HEK293 (cell line): ENCODE data around the gene BLACAT1.

Experiments
- CTCF ChIA-PET: fragments of 350-600 bp; formaldehyde crosslinking; extraction: SDS; loops from one replicate; lab custom pipeline; 2021; ENCODE audit warnings: antibody characterized with exemption; lab: Yijun Ruan, JAX
- POLR2A ChIA-PET: fragments of 300-600 bp; formaldehyde crosslinking; extraction: SDS; loops from one replicate; lab custom pipeline; 2020; ENCODE audit warnings: antibody characterized with exemption, inconsistent platforms; lab: Yijun Ruan, JAX
- H3K27ac ChIP-seq: fragments of 200-500 bp; sonication (Bioruptor generic); 2 replicates; pipeline ENCODE4 v1.5.1; 2014; ENCODE audit warnings: low read depth, low read length, control low read depth, inconsistent platforms; ENCODE audit errors: extremely low read depth
- H3K36me3 ChIP-seq, 2 experiments: fragments of 200-500 bp in 1 of 2; sonication (Bioruptor generic) in 1 of 2; 1 replicate in 1 of 2; 2 replicates in 1 of 2; pipeline ENCODE4 v1.5.1; 2014 to 2017; ENCODE audit warnings: inconsistent platforms in 2 of 2, low read length in 2 of 2; ENCODE audit not compliant: control insufficient read depth in 2 of 2, insufficient read depth in 1 of 2
- H3K4me1 ChIP-seq: fragments of 200-500 bp; sonication (Bioruptor generic); 2 replicates; pipeline ENCODE4 v1.5.1; 2014; ENCODE audit warnings: mild to moderate bottlenecking, low read length, inconsistent platforms; ENCODE audit not compliant: control insufficient read depth, insufficient read depth
- H3K4me3 ChIP-seq: 2 replicates; pipeline ENCODE4 v1.5.1; 2011; ENCODE audit warnings: low read depth, mild to moderate bottlenecking, control low read depth, low read length, moderate library complexity
- H3K9me3 ChIP-seq: fragments of 200-500 bp; sonication (Bioruptor generic); 2 replicates; pipeline ENCODE4 v1.5.1; 2014; ENCODE audit warnings: low read depth, low read length, inconsistent platforms; ENCODE audit not compliant: control insufficient read depth, insufficient read depth
- BCL11A ChIP-seq: fragments of 450-650 bp; formaldehyde crosslinking; IDR thresholded peaks from 2 replicates; pipeline ENCODE4 v1.5.1; 2016; ENCODE audit warnings: low read depth, missing biosample characterization, missing genetic modification characterization
- EGR2 ChIP-seq: fragments of 450-650 bp; formaldehyde crosslinking; IDR thresholded peaks from 2 replicates; pipeline ENCODE4 v1.5.1; 2016; ENCODE audit warnings: low read depth, missing biosample characterization, missing genetic modification characterization
- GLI4 ChIP-seq: fragments of 450-650 bp; formaldehyde crosslinking; IDR thresholded peaks from 2 replicates; pipeline ENCODE4 v1.5.1; 2016; ENCODE audit warnings: missing biosample characterization, missing genetic modification characterization
- GLIS1 ChIP-seq: fragments of 450-650 bp; formaldehyde crosslinking; IDR thresholded peaks from 2 replicates; pipeline ENCODE4 v1.5.1; 2016; ENCODE audit warnings: missing biosample characterization, missing genetic modification characterization
- KLF7 ChIP-seq: fragments of 450-650 bp; formaldehyde crosslinking; IDR thresholded peaks from 2 replicates; pipeline ENCODE4 v1.5.1; 2016; ENCODE audit warnings: missing biosample characterization, missing genetic modification characterization, borderline replicate concordance
- PRDM1 ChIP-seq: fragments of 450-650 bp; formaldehyde crosslinking; IDR thresholded peaks from 2 replicates; pipeline ENCODE4; 2016; ENCODE audit warnings: missing biosample characterization, missing genetic modification characterization
- SP2 ChIP-seq: fragments of 450-650 bp; formaldehyde crosslinking; IDR thresholded peaks from 2 replicates; pipeline ENCODE4 v1.5.1; 2016; ENCODE audit warnings: missing biosample characterization, missing genetic modification characterization
- ZFHX2 ChIP-seq: fragments of 450-650 bp; formaldehyde crosslinking; conservative IDR thresholded peaks from 2 replicates; pipeline ENCODE4 v1.5.1; 2016; ENCODE audit warnings: missing biosample characterization, missing genetic modification characterization
- ZFP69B ChIP-seq: fragments of 450-650 bp; formaldehyde crosslinking; IDR thresholded peaks from 2 replicates; pipeline ENCODE4 v1.5.1; 2016; ENCODE audit warnings: missing biosample characterization, missing genetic modification characterization
- ZNF223 ChIP-seq: fragments of 450-650 bp; formaldehyde crosslinking; IDR thresholded peaks from 2 replicates; pipeline ENCODE4 v1.5.1; 2016; ENCODE audit warnings: missing biosample characterization, missing genetic modification characterization
- ZNF23 ChIP-seq: fragments of 450-650 bp; formaldehyde crosslinking; IDR thresholded peaks from 2 replicates; pipeline ENCODE4 v1.5.1; 2016; ENCODE audit warnings: missing biosample characterization, missing genetic modification characterization, borderline replicate concordance
- ZNF248 ChIP-seq: fragments of 450-650 bp; formaldehyde crosslinking; IDR thresholded peaks from 2 replicates; pipeline ENCODE4 v1.5.1; 2017; ENCODE audit warnings: missing biosample characterization, missing genetic modification characterization
- ZNF324 ChIP-seq: fragments of 450-650 bp; formaldehyde crosslinking; IDR thresholded peaks from 2 replicates; pipeline ENCODE4 v1.5.1; 2016; ENCODE audit warnings: missing biosample characterization, missing genetic modification characterization
- ZNF335 ChIP-seq: fragments of 450-650 bp; formaldehyde crosslinking; conservative IDR thresholded peaks from 2 replicates; pipeline ENCODE4 v1.5.1; 2016; ENCODE audit warnings: missing biosample characterization, missing genetic modification characterization
- ZNF354C ChIP-seq: fragments of 450-650 bp; formaldehyde crosslinking; IDR thresholded peaks from 2 replicates; pipeline ENCODE4 v1.5.1; 2016; ENCODE audit warnings: missing biosample characterization, missing genetic modification characterization, low read depth, borderline replicate concordance
- ZNF366 ChIP-seq: fragments of 450-650 bp; formaldehyde crosslinking; conservative IDR thresholded peaks from 2 replicates; pipeline ENCODE4 v1.5.1; 2016; ENCODE audit warnings: missing biosample characterization, missing genetic modification characterization
- ZNF37A ChIP-seq: fragments of 450-650 bp; IDR thresholded peaks from 2 replicates; pipeline ENCODE4 v1.5.1; 2018; ENCODE audit warnings: missing biosample characterization, missing genetic modification characterization
- ZNF394 ChIP-seq: fragments of 450-650 bp; formaldehyde crosslinking; IDR thresholded peaks from 2 replicates; pipeline ENCODE4 v1.5.1; 2016; ENCODE audit warnings: missing biosample characterization, missing genetic modification characterization, mild to moderate bottlenecking, moderate library complexity, borderline replicate concordance
- ZNF544 ChIP-seq: fragments of 450-650 bp; formaldehyde crosslinking; IDR thresholded peaks from 2 replicates; pipeline ENCODE4 v1.5.0; 2017; ENCODE audit warnings: missing biosample characterization, missing genetic modification characterization
- ZNF585B ChIP-seq: fragments of 450-650 bp; formaldehyde crosslinking; IDR thresholded peaks from 2 replicates; pipeline ENCODE4 v1.5.1; 2016; ENCODE audit warnings: missing biosample characterization, missing genetic modification characterization
- ZNF658 ChIP-seq: fragments of 450-650 bp; formaldehyde crosslinking; IDR thresholded peaks from 2 replicates; pipeline ENCODE4; 2016; ENCODE audit warnings: missing biosample characterization, missing genetic modification characterization
- ZNF843 ChIP-seq: fragments of 450-650 bp; formaldehyde crosslinking; IDR thresholded peaks from 2 replicates; pipeline ENCODE4 v1.5.1; 2016; ENCODE audit warnings: missing biosample characterization, missing genetic modification characterization
- ZSCAN16 ChIP-seq: fragments of 450-650 bp; formaldehyde crosslinking; IDR thresholded peaks from 2 replicates; pipeline ENCODE4 v1.5.1; 2016; ENCODE audit warnings: missing biosample characterization, missing genetic modification characterization
- TF ChIP-seq, protein P1 (sequence below): fragments of 450-650 bp; IDR thresholded peaks from 2 replicates; pipeline ENCODE4 v1.5.1; 2018; ENCODE audit warnings: missing biosample characterization, mild to moderate bottlenecking, missing genetic modification characterization

Gene BLACAT1

DNA sequence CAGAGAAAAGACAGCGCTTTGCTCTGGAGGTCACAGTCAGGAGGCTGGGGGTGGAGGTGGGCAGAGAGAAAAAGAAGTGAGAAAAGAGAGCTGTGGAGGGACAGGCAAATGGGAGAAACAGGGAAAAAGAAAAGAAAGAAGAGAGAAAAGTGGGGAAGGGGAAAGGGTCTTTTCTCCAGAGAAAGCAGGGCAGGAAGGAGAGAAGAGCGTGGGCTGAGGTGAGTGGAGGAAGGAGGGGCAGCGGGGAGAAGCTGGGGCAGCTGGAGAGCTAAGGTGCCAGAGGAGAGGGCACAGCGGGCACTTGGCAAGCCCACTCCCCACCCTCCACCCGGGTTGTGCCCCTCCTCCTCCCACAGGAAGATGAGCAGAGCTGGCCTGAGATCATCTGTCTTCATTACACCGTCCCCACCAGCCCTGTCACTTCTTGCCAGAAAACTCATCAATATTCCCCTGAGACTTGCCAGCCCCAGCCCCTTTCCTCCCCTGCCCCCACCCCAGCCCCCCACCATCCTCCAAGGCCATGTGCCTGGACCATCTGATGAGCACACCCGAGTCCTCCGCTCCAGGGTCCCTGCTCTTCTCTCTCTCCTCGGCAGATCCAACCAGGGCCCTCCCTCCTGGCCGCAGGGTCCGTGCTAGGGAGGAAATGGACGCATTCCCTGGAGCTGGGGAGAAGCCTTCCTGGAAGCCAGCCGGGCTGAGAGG, 17.0 kb upstream of the BLACAT1 start:
- H3K9me3 ChIP-seq = no peaks in the 10 kb centered on the region
- TF ChIP-seq ZNF366 (tag by site-specific recombination) (peak; percentile 38), GLI4 (no peak), ZFHX2 (tag by site-specific recombination) (peak; percentile 9; the same call in 1 of the 2 replicates), ZNF394 (0 out of 2 replicates have a peak, but pooled peaks have one; percentile 15), PRDM1 (tag by site-specific recombination) (peak; percentile 97), ZNF658 (tag by site-specific recombination) (no peak), ZNF23 (tag by site-specific recombination) (no peak), ZNF585B (tag by site-specific recombination) (no peak), ZNF37A (tag by site-specific recombination) (no peak), SP2 (tag by site-specific recombination) (no peak)
- TF ChIP-seq, all 188 proteins: peak for 4
- ChIA-PET POLR2A (no interaction called here), CTCF (interaction anchor here (0.7 to 6.5 kb wide), 4 partner anchors 14 to 487 kb away, joined by 3 to 49 read pairs (median 4); no protein-coding TSS in a partner anchor)
- H3K4me3 ChIP-seq = no peak overlapping the region
- no peaks in the 10 kb centered on the region for H3K36me3 ChIP-seq
- H3K27ac ChIP-seq = no peak overlapping the region
- no peaks in the 10 kb centered on the region for H3K4me1 ChIP-seq

- Histone ChIP-seq H3K27ac (no peak overlapping the region), H3K4me1 (no peaks in the 10 kb centered on the region), H3K36me3 (no peaks in the 10 kb centered on the region), H3K4me3 (no peak overlapping the region), H3K9me3 (no peaks in the 10 kb centered on the region)
- no peak for TF ChIP-seq ZSCAN16 (tag by site-specific recombination)
- TF ChIP-seq ZNF335 (tag by site-specific recombination) = no peak
- TF ChIP-seq, protein P1, sequence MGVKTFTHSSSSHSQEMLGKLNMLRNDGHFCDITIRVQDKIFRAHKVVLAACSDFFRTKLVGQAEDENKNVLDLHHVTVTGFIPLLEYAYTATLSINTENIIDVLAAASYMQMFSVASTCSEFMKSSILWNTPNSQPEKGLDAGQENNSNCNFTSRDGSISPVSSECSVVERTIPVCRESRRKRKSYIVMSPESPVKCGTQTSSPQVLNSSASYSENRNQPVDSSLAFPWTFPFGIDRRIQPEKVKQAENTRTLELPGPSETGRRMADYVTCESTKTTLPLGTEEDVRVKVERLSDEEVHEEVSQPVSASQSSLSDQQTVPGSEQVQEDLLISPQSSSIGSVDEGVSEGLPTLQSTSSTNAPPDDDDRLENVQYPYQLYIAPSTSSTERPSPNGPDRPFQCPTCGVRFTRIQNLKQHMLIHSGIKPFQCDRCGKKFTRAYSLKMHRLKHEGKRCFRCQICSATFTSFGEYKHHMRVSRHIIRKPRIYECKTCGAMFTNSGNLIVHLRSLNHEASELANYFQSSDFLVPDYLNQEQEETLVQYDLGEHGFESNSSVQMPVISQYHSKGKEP (tag by site-specific recombination) = no peak
- no peak for TF ChIP-seq ZNF544
- TF ChIP-seq ZNF248 (tag by site-specific recombination) = no peak
- TF ChIP-seq ZNF324 = no peak
- TF ChIP-seq ZFP69B (tag by site-specific recombination) = no peak
- CTCF ChIA-PET = interaction anchor here (1.3 to 2.0 kb wide), 4 partner anchors 15 to 197 kb away, joined by 3 to 6 read pairs (median 5); no protein-coding TSS in a partner anchor
- POLR2A ChIA-PET = no interaction called here
These were observed 14.3 kb upstream of the BLACAT1 start for GRCh38 chr1:205470131-205470530.

DNA sequence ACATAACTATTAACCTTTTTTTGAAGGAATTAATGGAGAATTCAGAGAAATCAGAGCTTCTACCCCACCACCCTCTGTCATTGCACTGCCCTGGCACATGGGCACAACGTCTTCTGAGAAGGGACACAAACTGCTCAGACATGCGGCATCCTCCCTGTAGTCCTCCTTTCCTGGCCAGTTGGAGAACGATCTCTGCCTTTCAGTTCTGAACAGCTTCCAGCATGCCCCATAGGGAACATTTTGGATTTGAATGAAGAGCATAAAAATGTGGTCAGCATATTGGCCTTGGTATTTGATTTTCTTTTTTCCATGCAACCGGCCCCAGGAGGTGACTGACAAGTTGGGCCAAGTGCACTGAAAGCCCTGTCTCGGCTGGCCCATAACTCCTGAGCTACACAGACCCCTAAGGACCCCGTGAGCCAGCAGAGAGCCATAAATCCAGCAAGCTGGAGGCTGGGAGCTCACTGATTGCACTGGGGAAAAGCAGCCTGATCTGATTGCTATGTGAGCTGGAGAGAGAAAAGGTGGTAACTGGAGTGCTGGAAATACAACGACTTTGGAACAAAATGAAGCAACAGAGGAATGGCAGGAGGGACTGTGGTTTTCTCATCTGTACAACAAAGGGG, 10.9 kb upstream of the BLACAT1 start:
- CTCF ChIA-PET = interaction anchor here (0.6 to 1.4 kb wide), 4 partner anchors 18 to 1855 kb away, joined by 3 read pairs; partner anchors contain the start of gene CD55

More for the DNA sequence above, 10.9 kb upstream of the BLACAT1 start:
- no peaks in the 10 kb centered on the region for H3K4me1 ChIP-seq
- no peaks in the 10 kb centered on the region for H3K36me3 ChIP-seq
- TF ChIP-seq GLIS1 (tag by site-specific recombination) (no peak), ZSCAN16 (tag by site-specific recombination) (no peak), BCL11A (tag by site-specific recombination) (no peak), EGR2 (tag by site-specific recombination) (no peak), ZNF223 (no peak), ZNF354C (tag by site-specific recombination) (no peak), ZNF843 (no peak), KLF7 (tag by site-specific recombination) (no peak)
- no peaks in the 10 kb centered on the region for H3K9me3 ChIP-seq
- no peak overlapping the region for H3K27ac ChIP-seq
- no peak overlapping the region for H3K4me3 ChIP-seq
- POLR2A ChIA-PET = no interaction called here
